ENCODE results near the gene ADCK2.
"Not testable (repeated sequence)": the region's sequence is repeated elsewhere in the genome, so short reads cannot be mapped to it uniquely, and the experiment has no call there.

The ADCK2 gene, protein sequence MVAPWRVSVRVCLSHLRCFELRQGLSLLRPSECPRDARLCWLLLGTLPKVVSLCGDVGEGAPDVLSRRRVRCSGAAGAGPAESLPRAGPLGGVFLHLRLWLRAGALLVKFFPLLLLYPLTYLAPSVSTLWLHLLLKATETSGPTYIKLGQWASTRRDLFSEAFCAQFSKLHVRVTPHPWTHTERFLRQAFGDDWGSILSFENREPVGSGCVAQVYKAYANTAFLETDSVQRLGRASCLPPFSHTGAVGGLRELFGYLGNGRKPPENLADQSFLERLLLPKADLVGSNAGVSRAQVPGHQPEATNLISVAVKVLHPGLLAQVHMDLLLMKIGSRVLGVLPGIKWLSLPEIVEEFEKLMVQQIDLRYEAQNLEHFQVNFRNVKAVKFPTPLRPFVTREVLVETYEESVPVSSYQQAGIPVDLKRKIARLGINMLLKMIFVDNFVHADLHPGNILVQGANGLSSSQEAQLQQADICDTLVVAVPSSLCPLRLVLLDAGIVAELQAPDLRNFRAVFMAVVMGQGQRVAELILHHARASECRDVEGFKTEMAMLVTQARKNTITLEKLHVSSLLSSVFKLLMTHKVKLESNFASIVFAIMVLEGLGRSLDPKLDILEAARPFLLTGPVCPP

DNA sequence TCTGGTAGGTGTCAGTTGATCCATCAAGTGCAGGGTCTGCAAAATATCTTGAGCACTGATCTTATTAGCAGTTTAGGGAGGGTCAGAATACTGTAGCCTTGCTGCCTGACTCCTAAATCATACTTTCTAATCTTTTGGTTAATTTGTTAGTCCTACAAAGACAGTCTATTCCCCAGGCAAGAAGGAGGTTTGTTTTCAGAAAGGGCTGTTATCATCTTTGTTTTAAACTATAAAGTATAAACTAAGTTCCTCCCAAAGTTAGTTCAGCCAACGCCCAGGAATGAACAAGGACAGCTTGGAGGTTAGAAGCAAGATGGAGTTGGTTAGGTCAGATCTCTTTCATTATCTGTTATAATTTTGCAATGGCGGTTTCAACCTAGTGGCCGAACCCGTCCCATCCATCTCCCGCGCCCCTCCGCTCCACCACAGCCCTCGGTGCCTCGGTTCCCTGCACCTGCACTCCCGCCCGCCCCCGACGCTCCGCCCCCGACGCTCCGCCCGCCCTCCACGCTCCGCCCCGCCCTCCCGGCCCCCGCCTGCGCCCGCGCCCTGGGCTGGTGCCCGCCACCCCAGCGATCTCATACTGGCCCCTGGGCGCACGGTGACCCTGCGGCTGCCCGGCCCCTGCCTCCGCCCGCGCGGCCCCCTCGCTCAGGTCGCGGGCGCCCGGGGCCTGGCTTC lies at the start of gene ADCK2:
Gene ADCK2, plus strand, starts transcription at position 564 of the 681 bp plus-strand sequence. CDS start 386 bp downstream, outside the sequence.
- DNase-seq = peak; percentile 84

DNA sequence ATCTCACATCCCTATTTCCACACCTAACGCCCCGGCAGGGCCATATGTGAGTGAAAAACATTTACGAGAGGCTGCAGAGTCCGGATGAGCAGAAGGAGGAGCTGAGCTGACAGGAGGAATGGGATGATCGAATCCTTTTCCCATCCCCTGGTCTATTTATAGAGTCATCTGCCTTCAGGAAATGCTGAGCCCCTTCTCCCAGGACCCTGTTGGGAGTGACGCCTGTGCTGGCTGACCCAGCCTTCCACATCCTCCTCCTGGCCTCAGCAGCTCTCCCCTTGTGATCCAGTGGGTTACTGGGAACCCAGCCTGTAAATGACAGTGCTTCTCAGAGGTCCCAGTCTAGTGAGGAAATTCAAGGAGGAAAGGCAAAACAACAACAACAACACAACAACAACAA lies 48.8 kb upstream of the ADCK2 start:
- no peak for DNase-seq

DNA sequence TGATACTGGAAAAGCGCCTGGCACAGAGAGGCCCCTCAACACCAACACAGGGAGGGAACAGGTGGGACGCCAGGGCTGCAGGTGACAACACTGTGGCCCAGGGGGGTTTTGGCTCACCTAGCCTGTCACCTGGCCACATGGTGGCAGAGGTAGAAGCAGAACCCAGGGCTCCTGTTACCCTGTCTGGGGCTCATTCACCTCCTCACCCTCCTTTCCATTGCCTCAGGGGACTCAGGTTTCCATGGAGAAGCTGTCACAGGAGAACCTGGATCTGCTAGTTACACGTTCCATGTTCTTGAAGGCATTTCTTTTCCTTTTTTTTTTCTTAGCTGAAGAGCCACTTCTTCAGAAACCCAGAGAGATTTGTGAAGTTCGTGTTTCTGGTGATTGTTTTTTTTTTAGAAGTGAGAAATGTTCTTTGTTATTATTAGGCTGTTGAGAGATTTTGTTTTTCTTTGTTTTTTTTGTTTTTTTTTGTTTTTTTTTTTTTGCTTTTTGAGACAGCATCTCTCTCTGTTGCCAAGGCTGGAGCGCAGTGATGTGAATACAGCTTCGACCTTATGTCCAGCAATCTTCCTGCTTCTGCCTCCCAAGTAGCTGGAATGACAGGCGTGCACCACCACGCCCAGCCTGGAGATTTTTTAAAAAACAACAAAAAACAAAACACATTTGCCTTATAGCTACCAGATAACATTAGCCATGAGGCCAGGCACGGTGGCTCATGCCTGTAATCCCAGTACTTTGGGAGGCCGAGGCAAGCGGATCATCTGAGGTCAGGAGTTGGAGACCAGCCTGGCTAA lies 48.2 kb upstream of the ADCK2 start:
- DNase-seq = no peak

DNA sequence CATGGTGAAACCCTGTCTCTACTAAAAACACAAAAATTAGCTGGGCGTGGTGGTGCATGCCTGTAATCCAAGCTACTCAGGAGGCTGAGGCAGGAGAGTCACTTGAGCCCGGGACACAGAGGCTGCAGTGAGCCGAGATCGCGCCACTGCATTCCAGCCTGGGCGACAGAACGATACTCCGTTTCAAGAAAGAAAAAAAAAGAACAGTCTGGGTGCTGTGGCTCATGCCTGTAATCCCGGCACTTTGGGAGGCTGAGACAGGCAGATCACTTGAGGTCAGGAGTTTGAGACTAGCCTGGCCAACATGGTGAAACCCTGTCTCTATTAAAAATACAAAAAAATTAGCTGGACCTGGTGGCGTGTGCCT lies 47.6 kb upstream of the ADCK2 start:
- not testable (repeated sequence) for DNase-seq

DNA sequence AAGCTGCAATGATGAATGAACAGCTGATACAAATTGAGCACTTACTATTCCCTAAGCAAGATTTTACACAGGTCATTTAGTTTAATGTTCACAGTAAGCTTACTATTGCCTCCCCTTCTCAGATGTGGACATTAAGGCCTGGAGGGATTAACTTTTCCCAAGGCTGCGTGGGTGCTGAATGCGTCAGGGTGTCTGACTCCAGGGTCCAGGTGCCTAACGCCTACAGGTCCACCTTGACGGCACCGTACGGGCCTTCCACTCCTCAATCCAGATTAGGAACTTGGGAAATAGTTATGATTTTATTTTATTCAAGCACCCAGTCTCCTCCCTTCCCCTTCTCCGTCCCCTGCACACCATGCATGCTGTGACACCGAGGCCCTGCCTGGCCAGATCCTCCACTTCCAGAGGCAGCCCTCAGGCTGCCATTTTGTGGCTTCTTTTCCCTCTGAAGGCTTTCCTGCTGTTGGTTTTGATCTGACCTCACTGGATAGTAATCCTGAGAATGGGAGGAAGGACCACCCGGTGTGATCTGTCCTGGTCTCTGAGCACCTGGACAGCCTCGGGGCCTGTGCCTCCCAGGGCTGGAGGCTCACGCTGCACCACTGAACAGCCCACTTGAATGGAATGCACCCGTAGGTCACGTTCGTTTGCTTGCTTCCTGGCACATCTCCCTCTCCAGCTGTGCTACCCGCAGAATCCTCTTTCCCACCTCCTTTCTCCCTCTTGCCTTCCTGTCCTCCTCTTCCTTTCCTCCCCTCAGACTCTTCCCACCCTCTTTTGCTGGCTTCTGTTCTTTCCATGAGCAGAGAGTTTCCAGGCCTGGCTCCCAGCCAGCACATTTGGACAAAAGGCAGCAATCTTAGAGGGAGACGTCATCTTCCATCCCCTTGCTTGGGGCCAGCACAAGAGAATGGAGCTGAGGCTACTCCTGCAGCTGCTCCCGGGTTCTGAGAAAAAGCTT lies 46.6 kb upstream of the ADCK2 start:
- DNase-seq = no peak

DNA sequence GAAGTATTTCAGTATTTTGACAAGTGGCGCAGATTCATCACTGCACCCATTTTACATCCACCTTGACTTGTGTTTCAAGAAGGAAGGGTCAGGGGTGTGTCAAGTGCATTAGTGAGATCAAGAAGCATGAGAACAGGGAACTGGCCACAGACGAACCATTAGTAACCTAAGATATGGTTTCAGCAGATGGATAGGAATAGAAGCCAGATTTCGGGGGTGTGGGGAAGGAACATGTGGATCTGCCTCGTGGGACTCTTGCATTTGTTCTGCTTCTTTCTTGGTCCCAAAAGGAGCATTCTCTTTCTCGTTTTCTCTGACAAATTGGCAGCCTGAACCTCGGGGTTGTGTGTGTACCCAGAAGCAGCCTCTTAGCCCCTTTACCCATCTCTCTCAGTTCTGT lies 41.7 kb upstream of the ADCK2 start:
- DNase-seq = no peak

DNA sequence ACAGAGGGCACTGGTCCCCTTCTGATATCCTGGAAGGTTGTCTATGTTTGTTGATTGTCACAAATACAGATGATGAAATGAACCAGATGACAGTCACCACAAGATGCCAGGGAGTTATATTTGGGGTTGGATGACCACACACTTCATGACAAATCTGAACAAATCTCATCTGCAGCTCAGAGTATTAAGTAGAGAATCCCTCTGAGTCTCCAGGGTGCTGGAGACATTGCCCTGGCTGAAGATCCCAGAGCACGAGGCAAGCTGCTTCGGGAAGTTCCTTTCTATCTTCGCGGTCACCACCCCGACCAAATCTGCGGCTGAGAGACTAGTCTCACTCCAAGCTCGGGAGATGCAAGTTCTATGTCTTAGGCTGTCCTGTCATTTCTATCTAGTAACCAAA lies 41.1 kb upstream of the ADCK2 start:
- no peak for DNase-seq

DNA sequence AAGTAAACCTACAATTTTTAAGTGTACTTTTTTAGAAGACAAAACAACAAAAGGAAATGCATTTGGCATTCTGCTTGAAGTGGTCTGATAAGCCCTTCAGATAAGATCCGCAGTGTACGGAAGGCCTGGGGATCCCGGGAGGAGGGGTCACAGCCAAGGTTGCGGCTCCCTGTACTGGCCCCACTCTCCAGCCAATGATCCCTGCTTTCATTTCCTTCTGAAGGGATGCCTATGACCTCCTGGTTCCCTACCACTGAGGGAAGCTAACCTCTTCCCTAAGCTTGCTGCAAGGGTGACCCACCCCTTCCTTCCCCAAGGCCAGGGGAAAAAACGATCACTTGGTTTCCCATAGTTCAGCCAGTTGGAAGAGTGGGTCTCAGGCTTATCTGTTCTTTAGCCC lies 37.4 kb upstream of the ADCK2 start:
- no peak for DNase-seq

DNA sequence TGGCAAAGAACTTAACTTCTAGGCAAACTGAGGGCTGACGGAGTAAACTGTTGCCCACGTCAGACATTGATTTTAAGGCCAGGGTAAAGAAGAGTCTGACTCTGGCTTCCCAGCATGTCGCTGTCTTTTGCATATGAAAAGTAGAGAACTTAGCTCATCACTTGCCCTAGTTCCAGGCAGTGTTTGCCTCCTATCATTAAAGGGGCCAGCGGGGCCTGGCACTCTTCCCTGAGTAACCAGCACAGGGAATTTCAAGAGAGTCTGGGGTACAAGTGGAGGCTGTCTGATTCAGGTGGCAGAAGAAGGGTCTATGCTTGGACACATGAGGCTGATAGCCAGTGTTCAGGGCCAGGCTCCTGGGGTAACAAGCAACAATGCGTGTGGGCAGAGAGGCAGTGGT lies 36.9 kb upstream of the ADCK2 start:
- no peak for DNase-seq

DNA sequence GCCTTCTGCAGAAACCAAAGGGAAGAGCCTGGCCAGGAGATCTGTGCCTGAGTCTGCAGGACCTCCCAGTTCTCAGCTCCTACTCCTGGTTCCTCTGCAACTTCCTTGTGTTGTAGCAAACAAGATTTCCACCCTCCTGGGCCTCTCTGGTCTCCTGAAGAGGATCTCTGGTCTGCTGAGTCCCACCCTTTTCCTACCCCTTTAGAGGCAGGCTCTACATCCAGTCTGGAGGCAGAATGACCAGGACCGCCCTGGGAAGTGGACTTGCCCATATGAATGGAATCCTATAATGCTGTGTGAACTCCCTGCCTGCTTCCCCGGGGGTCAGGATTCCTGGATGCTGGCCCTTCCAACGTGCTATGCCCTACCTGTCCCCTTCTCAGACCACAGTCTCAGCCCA lies 35.3 kb upstream of the ADCK2 start:
- DNase-seq = no peak

DNA sequence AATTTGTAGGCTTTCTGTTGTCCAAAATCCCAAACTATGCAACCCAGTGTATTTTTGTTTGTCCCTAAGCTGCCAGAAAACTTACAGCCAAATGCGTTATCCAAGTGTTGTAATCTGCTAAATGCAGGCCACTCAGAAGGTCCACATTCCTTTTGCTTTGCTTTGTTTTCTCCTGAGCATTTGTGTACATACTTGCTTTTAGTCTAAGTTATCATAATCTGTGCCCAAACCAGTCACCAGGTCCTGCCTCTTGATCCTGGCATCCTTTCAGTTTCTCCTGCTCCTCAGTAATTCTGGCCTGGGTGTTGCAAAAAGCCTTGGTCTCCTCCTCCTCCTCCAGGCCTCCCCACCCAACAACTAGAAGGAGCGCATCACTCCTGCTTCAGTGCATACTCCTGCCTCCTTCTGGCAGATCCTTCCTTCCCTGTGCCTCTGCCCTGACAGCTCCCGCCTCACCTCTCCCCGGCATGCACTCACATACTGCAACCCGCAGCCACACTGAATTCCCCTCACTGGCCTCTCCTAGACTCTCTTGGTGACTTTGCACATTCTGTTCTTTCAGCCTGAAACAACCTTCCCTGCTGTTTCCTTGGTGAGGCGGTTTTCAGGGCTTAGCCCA lies 34.5 kb upstream of the ADCK2 start:
- DNase-seq = peak; percentile 39

DNA sequence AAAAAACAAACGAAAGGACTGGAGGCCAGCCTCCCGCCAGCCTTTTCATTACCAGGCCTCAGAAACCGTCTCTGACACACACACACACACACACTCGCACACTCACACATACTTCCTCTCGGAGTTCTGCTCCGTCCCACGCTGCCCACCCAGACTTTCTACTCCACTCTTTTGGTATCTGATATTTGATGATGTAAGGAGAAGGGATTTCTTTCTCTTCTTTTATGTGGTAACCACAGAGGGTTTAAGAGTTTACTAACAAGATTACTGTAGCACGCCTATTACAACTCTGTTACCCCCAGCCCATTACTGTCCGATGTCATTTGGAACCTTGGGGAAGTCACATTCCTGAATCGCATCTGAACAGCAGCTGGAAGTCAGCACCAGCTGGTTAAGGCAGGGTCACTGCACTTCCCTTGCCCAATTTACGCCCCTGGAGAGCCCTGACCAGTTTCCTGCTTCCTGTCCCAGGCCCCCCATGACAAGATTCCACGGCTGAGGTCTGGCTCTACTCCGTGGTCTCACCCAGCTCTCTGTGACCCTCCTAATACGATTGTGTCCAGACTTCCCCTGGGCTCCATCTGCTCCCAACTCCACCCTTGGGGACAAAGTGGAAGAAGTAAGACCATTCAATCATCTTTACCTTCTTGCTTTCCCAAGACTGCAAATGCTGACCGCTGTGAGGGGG lies 33.2 kb upstream of the ADCK2 start:
- no peak for DNase-seq

DNA sequence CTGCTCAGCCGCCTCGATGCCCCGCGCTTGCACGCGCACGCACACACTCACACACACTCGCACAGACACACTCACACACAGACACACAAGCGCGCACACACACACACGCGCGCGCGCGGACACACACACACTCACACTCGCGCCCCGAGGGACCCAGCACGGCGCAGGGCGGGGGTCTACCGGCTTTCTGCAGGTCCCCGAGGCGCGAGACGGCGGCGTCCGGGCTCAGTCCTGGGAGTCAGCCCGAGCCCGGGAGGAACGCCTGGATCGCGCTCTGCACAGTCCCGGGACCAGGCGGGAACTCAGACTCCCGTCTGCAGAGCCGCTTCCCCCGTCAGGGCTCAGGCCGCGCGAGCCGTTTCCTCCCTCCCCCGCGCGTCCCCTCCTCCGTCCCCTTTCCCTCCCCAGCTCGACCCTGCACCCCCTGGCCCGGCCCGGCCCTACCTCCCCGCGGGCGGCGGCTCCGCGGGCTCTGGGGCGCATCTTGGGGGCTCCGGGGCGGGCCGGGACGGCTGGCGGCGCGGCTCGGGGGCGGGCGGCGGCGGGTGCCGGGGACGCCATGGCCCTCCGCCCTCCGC lies 32.6 kb upstream of the ADCK2 start:
- DNase-seq = peak; percentile 33

DNA sequence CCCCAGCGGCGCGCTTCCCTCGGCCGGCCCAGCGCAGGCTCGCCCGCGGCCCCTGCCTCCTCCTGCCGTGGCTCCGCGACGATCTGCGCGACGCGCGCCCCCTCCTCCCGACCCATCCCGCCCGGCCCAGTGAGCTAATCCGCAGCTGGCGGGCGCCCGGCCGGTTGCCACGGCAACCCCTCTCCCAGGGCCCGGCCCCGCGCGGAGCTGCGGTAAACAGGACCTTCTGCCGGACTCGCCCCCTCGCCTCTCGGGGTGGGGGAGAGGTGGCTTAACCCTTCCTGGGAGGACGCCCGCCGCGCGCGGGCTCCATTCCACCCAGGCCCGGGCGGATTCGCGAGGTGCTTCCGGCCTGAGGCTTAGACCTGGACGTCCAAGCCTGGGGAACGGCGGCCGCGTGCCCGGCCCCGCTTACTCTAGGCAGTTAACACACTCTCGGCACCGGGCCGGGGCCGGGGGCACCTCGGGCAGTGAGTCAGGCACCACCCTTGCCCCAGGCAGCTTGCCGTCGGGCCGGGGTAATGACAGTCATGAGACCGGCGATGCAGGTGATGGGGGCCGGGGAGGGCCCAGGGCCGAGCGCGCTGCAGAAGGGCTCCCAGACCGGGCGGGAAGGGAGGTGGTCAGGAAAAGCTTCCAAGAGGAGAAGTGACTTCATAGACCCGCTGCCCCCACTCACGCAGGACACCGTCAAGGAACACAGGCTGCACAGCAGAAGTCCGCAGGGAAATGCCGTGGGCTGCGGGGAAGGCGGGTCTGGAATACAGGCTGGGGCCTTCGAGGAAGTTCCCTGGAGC lies 31.8 kb upstream of the ADCK2 start, which contains the start of gene DENND2A:
Gene DENND2A, minus strand, starts transcription at position 87 of the 797 bp plus-strand sequence. CDS start 38,416 bp downstream, outside the sequence.
- DNase-seq = no peak

DNA sequence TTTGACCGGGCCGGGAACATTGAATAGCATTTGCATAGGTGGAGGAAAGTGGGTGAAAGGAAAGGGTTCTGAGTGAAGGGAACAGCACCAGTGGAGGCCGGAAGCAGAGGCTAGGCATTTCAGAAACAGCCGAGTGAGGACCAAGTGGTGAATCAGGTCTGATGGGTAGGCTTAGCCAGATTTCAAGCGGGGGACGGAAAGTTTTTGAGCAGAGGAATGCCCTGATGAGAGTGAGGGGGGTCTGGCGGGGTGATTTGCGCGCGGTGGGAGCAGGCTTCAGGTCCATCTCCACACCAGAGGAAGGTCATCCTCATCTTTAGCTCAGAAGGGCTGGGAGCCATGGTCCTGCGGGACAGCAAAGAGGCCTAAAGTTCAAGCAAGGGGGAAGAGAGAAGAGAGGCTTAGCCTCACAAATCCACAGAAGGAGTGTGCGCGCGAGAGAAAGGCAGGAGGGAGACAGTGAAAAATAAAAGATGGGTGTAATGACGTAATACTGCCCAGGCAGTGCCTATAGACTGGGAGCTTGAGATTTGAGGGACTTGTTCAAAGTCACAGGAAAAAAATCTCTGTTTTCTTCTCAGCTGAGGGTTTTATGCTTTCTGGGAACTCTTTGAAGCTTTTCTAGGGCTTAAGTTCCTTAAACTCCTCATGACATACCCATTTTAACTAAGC lies 31.1 kb upstream of the ADCK2 start:
- DNase-seq = no peak

DNA sequence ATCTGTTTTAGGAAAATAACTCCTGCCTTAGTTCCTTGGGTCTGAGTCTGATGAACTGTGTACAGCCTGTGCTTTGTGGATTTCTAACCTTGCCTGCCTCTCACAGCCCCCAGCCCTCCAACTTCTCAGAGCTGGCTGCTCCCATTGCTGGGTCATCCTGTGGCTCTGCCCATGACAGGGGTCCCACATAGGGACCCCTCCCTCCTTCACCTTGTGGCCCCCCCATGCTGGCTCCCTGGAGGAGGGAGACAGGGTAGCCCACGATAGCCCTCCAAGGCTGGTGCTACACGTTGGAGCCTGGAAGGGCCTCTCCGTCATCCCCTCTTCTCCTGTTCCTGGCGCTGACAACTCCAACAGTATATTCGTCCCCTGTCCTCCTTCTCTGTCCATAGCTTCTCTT lies 29.3 kb upstream of the ADCK2 start:
- no peak for DNase-seq

DNA sequence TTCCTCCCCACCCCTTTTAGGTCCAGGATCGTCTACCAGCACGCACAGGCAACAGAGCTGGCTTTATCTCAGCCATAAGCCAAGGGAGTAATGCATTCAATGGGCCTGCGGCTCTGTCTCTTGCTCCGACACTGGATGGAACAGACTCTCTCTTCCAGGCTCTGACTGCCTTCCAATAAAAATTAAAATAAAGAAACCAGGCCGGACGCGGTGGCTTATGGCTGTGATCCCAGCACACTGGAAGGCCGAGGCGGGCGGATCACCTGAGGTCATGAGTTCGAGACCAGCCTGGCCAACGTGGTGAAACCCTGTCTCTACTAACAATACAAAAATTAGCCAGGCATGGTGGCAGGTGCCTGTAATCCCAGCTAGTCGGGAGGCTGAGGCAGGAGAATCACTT lies 28.0 kb upstream of the ADCK2 start:
- DNase-seq = not testable (repeated sequence)

DNA sequence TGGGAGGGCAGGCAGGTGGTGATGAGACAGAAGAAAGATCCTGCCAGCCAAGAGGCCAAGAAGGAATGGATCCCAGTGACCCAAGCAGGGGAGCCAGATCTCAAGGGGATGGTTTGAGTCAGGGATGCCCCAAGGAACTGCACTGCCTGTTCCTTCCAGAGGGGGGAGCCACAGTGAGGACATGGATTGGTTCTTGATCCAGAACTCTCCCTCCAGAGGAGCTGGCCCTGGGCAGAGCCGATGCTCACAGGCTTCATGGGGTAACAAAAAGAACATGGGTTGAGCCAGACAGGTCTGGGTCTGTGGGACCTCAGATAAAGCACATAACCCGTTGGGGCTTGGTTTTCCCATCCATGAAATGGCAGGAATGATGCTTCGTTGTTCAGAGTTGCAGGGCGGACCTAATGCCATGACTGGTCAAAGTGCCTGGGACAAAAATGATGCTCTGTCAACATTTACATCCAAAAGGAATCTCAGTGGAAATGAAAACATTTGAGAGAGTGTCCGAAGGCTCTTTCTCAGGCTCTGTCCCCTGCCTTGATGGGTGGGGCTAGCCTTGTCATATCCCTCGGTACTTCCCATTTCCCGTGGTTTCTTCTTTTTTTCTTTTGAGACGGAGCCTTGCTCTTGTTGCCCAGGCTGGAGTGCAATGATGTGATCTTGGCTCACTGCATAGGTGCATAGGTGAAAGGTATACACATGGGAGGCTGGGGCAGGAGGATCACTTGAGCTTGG lies 27.4 kb upstream of the ADCK2 start:
- peak; percentile 44 for DNase-seq

Measured in 8988T (cell line).